ENCODE measurements around the gene CRACR2B. TPM values are rescaled to one million over a fixed set of nuclear protein-coding genes. Genes with fewer than 3 reads are reported as not detected.

Gene CRACR2B
- total RNA-seq, 2 experiments from 2014 or later = 0.33 TPM; not detected in 1

- POLR2A ChIA-PET = no interaction called here
- Mint-ChIP-seq H3K4me1 (ENCODE audit: low read depth) (no peaks in the 10 kb centered on the region), H3K36me3 (ENCODE audit: low read depth) (peaks cover 5% of the 10 kb centered on the region), H3K9me3 (no peaks in the 10 kb centered on the region), H3K27ac (no peak overlapping the region), H3K4me3 (no peak overlapping the region), H3K27me3 (no peaks in the 10 kb centered on the region)
- TF ChIP-seq CTCF (IDR thresholded peaks at IDR 0.05) = no peak
- intact Hi-C loops (cut with DNase I, micrococcal nuclease) = no loop called here
- CTCF ChIA-PET = no interaction called here
- Histone ChIP-seq H3K27me3 (ENCODE audit: control insufficient read depth in 1 of 2, insufficient read depth in 2 of 2, low read length in 2 of 2) (no peaks in the 10 kb centered on the region), H3K4me1 (ENCODE audit: insufficient read depth, low read length) (no peaks in the 10 kb centered on the region), H3K4me3 (ENCODE audit: low read length) (no peak overlapping the region), H3K9me3 (ENCODE audit: control insufficient read depth in 1 of 2, insufficient read depth in 1 of 2, low read length in 2 of 2) (no peaks in the 10 kb centered on the region), H3K27ac (ENCODE audit: low read depth in 1 of 2, low read length in 2 of 2) (no peak overlapping the region), H3K36me3 (ENCODE audit: insufficient read depth, low read length) (peaks cover 4% of the 10 kb centered on the region)
- no peak for DNase-seq
- ATAC-seq (ENCODE audit: poor library complexity) = no peak
These were observed 42.4 kb downstream of the CRACR2B start for GRCh38 chr11:870127-870413.

GRCh38 chr11:870418-870817, 42.7 kb downstream of the CRACR2B start:
- DNase-seq (no peak), ATAC-seq (ENCODE audit: poor library complexity) (no peak)
- no peaks in the 10 kb centered on the region for H3K4me1 ChIP-seq (ENCODE audit: insufficient read depth, low read length)
- H3K9me3 Mint-ChIP-seq = no peaks in the 10 kb centered on the region
- no peaks in the 10 kb centered on the region for H3K27me3 ChIP-seq (ENCODE audit: control insufficient read depth in 1 of 2, insufficient read depth in 2 of 2, low read length in 2 of 2)
- H3K4me3 ChIP-seq (ENCODE audit: low read length) = no peak overlapping the region
- intact Hi-C loops (cut with DNase I, micrococcal nuclease) = no loop called here
- CTCF ChIA-PET = no interaction called here
- H3K4me3 Mint-ChIP-seq = no peak overlapping the region
- no peaks in the 10 kb centered on the region for H3K9me3 ChIP-seq (ENCODE audit: control insufficient read depth in 1 of 2, insufficient read depth in 1 of 2, low read length in 2 of 2)
- no peaks in the 10 kb centered on the region for H3K27me3 Mint-ChIP-seq
- H3K36me3 ChIP-seq (ENCODE audit: insufficient read depth, low read length) = peaks cover 4% of the 10 kb centered on the region
- no peak overlapping the region for H3K27ac Mint-ChIP-seq
- POLR2A ChIA-PET = no interaction called here
- H3K27ac ChIP-seq (ENCODE audit: low read depth in 1 of 2, low read length in 2 of 2) = no peak overlapping the region
- H3K4me1 Mint-ChIP-seq (ENCODE audit: low read depth) = no peaks in the 10 kb centered on the region
- peaks cover 8% of the 10 kb centered on the region for H3K36me3 Mint-ChIP-seq (ENCODE audit: low read depth)
- no peak for TF ChIP-seq CTCF (IDR thresholded peaks at IDR 0.05)

- Histone ChIP-seq H3K4me3 (ENCODE audit: low read length) (no peak overlapping the region), H3K27ac (ENCODE audit: low read depth in 1 of 2, low read length in 2 of 2) (no peak overlapping the region), H3K9me3 (ENCODE audit: control insufficient read depth in 1 of 2, insufficient read depth in 1 of 2, low read length in 2 of 2) (no peaks in the 10 kb centered on the region), H3K27me3 (ENCODE audit: control insufficient read depth in 1 of 2, insufficient read depth in 2 of 2, low read length in 2 of 2) (no peaks in the 10 kb centered on the region), H3K36me3 (ENCODE audit: insufficient read depth, low read length) (peaks cover 6% of the 10 kb centered on the region), H3K4me1 (ENCODE audit: insufficient read depth, low read length) (no peaks in the 10 kb centered on the region)
- Mint-ChIP-seq H3K9me3 (no peaks in the 10 kb centered on the region), H3K36me3 (ENCODE audit: low read depth) (peaks cover 15% of the 10 kb centered on the region), H3K27ac (no peak overlapping the region), H3K27me3 (no peaks in the 10 kb centered on the region), H3K4me1 (ENCODE audit: low read depth) (no peaks in the 10 kb centered on the region), H3K4me3 (no peak overlapping the region)
- ChIA-PET CTCF (no interaction called here), POLR2A (no interaction called here)
- intact Hi-C loops (cut with DNase I, micrococcal nuclease) = no loop called here
- DNase-seq (no peak), ATAC-seq (ENCODE audit: poor library complexity) (no peak)
- no peak for TF ChIP-seq CTCF (IDR thresholded peaks at IDR 0.05)
These were observed 43.8 kb downstream of the CRACR2B start for GRCh38 chr11:871472-871871.
